Measurements from ENCODE around the gene FBXW2. TPM values are rescaled to one million over a fixed set of nuclear protein-coding genes. Genes with fewer than 3 reads are reported as not detected.

FBXW2 gene
- total and polyA plus RNA-seq, 10 of the 15 experiments (the other 5 are each of a cell fraction or from before 2014, with no cell fraction given): 2.9 to 56.9 (median 39.1) TPM

DNA sequence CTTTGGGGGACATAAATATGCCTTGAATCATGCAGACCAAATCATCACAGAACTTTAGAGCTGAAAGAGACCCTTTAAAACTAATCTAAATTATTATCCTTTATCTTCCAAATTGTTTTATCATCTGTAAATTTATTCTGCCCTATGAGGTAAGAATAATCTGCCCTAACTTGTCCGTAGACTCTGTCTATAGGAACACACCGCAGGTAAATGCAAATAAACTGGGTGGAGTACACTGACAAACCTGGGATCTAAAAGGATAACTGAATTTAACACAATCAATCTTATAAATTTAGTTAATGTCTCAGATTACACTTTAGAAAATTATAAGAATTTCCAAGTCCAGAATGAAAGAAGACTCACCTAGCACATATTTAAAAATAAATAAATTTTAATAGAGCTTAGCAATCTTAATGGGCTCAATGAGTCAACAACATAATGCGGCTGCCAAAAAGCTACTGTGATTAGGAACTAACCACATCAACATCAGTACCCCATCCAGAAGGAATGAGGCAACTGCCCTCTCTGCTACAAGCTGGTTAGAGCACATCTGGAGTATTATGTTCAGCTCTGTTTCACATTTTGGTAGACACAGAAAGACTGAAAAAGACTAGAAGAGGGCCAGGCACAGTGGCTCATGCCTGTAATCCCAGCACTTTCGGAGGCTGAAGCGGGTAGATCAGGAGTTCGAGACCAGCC lies 84.5 kb downstream of the FBXW2 start:
- FAIRE-seq (no peak), ATAC-seq (no peak), DNase-seq (ENCODE audit: low read depth, low spot score) (no peak)
- ChIA-PET RAD21 (ENCODE audit: unreplicated experiment) (no interaction called here), SMC1A (ENCODE audit: uncharacterized antibody, unreplicated experiment) (interaction anchor here (1.0 kb wide), 1 partner anchor 9 kb away, joined by 3 read pairs; no protein-coding TSS in a partner anchor), POLR2A (no interaction called here), CTCF (interaction anchor here (0.6 to 0.8 kb wide), 2 partner anchors 112 to 350 kb away, joined by 3 read pairs; no protein-coding TSS in a partner anchor)
- no peak overlapping the region for H3K9ac ChIP-seq (ENCODE audit: control insufficient read depth, insufficient read depth, low read length)
- TF ChIP-seq, protein P1, sequence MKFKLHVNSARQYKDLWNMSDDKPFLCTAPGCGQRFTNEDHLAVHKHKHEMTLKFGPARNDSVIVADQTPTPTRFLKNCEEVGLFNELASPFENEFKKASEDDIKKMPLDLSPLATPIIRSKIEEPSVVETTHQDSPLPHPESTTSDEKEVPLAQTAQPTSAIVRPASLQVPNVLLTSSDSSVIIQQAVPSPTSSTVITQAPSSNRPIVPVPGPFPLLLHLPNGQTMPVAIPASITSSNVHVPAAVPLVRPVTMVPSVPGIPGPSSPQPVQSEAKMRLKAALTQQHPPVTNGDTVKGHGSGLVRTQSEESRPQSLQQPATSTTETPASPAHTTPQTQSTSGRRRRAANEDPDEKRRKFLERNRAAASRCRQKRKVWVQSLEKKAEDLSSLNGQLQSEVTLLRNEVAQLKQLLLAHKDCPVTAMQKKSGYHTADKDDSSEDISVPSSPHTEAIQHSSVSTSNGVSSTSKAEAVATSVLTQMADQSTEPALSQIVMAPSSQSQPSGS (IDR thresholded peaks at IDR 0.05; ENCODE audit: low read length): no peak
- TF ChIP-seq, protein P2, sequence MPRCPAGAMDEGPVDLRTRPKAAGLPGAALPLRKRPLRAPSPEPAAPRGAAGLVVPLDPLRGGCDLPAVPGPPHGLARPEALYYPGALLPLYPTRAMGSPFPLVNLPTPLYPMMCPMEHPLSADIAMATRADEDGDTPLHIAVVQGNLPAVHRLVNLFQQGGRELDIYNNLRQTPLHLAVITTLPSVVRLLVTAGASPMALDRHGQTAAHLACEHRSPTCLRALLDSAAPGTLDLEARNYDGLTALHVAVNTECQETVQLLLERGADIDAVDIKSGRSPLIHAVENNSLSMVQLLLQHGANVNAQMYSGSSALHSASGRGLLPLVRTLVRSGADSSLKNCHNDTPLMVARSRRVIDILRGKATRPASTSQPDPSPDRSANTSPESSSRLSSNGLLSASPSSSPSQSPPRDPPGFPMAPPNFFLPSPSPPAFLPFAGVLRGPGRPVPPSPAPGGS (IDR thresholded peaks at IDR 0.05; ENCODE audit: borderline replicate concordance, insufficient read depth, low read depth, low read length, poor library complexity, severe bottlenecking): no peak
- H3K79me2 ChIP-seq (ENCODE audit: control insufficient read depth, insufficient read depth, low read length): no peaks in the 10 kb centered on the region; the same call in 1 of the 2 replicates
- no peaks in the 10 kb centered on the region for H3K27me3 ChIP-seq (replicated peaks in 1 of 2; ENCODE audit: control insufficient read depth in 2 of 2, insufficient read depth in 2 of 2, low read length in 1 of 2)
- H3K4me1 ChIP-seq (ENCODE audit: control insufficient read depth, insufficient read depth, low read length): peaks cover 11% of the 10 kb centered on the region
- H3K36me3 ChIP-seq (ENCODE audit: control insufficient read depth in 2 of 2, insufficient read depth in 2 of 2, low read length in 1 of 2): no peaks in the 10 kb centered on the region
- no peaks in the 10 kb centered on the region for H4K20me1 ChIP-seq (ENCODE audit: control insufficient read depth, insufficient read depth)
- 98% methylated on average over 6 of the region's 6 CpGs for WGBS (ENCODE audit: insufficient coverage, insufficient replicate concordance, low lambda C conversion rate, missing lambda C conversion rate)
- H3K4me3 ChIP-seq: no peak overlapping the region
- H3K9me3 ChIP-seq (replicated peaks; ENCODE audit: control insufficient read depth, insufficient read depth, low read length): no peaks in the 10 kb centered on the region
- H3K4me2 ChIP-seq (ENCODE audit: control insufficient read depth, insufficient read depth): no peak overlapping the region
- H3K27ac ChIP-seq (ENCODE audit: control insufficient read depth, insufficient read depth): no peak overlapping the region
- no peak overlapping the region for H2AFZ ChIP-seq (ENCODE audit: control insufficient read depth, low read depth, low read length)
- in situ Hi-C loops (cut with MboI) (no loop called here), intact Hi-C loops (cut with micrococcal nuclease; ENCODE audit: unreplicated experiment) (no loop called here)
- BruUV-seq (replicated peaks): no TSS peak

Measured in GM12878 (cell line).